HFF-Myc (cell line): ENCODE measurements around the gene PHF21A.

Source experiments
- DNase-seq: peaks from one replicate; pipeline ENCODE4 v3.0.0-alpha.2; 2011; ENCODE audit warnings: low read depth; ENCODE audit errors: extremely low read depth
- H3K4me3 ChIP-seq: replicated peaks from 2 replicates; pipeline ENCODE4 v1.5.1; 2011; ENCODE audit warnings: low read depth, mild to moderate bottlenecking, control low read depth, low read length
- TF ChIP-seq, protein P1 (sequence below): IDR thresholded peaks from 2 replicates; pipeline ENCODE4 v1.5.1; 2012; ENCODE audit warnings: mild to moderate bottlenecking, low read depth, low read length, control low read depth; ENCODE audit errors: missing control alignments

Gene PHF21A

DNA sequence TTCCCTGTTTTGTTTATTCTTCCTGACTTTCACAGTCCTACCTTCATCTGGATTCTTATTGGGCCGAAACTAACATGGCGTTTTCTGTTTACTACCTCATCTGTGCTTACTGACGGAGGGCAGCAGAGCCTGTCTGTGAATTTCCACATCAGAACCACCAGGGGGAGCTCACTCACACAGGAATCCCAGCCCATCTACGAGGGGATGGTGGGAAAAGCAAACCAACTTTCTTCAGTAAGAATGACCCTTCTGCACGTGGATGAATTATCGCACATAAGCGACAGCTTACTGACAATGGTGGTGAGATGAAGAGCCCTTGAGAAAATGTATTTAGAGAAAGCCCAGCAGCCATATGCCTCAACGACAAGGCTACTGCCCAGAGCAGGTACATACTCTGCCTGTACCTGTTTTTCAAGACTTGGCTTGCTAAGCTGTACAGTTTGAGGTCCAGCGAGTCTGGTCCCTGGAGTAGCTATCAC lies 156.3 kb downstream of the PHF21A start:
- TF ChIP-seq, protein P1, sequence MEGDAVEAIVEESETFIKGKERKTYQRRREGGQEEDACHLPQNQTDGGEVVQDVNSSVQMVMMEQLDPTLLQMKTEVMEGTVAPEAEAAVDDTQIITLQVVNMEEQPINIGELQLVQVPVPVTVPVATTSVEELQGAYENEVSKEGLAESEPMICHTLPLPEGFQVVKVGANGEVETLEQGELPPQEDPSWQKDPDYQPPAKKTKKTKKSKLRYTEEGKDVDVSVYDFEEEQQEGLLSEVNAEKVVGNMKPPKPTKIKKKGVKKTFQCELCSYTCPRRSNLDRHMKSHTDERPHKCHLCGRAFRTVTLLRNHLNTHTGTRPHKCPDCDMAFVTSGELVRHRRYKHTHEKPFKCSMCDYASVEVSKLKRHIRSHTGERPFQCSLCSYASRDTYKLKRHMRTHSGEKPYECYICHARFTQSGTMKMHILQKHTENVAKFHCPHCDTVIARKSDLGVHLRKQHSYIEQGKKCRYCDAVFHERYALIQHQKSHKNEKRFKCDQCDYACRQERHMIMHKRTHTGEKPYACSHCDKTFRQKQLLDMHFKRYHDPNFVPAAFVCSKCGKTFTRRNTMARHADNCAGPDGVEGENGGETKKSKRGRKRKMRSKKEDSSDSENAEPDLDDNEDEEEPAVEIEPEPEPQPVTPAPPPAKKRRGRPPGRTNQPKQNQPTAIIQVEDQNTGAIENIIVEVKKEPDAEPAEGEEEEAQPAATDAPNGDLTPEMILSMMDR = peak; percentile 90
- H3K4me3 ChIP-seq = no peak overlapping the region
- DNase-seq = peak; percentile 74

DNA sequence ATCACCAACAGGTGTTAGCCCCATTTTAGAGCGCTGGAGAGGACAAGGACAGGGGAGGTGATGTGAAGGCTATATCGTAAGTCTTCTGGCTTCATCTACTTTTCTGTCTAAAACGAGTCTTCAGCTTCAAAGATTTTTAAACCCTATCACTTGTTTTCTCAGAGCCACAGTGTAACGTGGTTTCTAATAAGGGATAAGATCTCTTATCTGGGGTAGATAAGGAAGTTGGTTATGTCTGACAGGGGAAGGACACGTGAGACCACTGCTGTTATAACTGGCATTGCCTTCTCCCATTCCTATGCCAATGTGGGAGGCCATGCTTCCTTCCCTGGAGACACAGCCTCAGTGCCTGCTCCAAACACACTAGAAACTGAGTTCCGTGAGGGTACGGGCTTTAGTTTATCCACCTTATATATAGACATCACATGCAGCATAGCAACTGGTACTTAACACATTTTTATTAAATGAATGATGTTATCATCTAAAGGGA lies 159.5 kb downstream of the PHF21A start:
- TF ChIP-seq, protein P1 = no peak
- no peak for DNase-seq
- H3K4me3 ChIP-seq = no peak overlapping the region

DNA sequence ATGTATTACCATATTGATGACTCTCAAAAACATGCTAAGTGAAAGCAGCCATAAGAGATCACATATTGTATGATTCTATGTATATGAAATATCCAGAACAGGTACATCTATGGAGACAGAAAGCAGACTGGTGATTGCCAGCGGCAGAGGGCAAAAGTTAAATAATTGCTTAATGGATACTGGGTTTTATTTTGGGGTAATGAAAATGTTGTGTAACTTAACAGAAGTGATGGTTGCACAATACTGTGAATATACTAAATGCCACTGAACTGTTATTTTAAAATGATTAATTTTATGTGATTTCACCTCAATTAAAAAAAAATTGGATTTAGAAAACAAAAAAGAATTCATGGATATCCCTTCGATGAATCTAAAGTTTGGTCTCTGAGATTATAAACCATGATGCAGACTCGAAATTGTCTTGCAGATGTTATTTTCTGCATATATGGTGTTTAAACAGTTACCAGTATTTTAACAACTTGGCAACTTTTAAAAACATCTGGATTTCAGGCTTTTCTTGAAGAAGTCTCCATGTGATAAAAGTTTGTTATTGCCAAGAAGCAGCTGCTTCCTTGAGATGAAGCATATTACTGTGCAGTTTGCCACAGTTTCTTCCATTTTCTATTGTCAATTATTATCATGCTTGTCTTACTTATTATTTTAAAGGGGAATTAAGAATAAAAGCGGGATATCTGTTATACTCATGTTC lies 160.7 kb downstream of the PHF21A start:
- DNase-seq = no peak
- TF ChIP-seq, protein P1 = no peak
- H3K4me3 ChIP-seq = no peak overlapping the region

DNA sequence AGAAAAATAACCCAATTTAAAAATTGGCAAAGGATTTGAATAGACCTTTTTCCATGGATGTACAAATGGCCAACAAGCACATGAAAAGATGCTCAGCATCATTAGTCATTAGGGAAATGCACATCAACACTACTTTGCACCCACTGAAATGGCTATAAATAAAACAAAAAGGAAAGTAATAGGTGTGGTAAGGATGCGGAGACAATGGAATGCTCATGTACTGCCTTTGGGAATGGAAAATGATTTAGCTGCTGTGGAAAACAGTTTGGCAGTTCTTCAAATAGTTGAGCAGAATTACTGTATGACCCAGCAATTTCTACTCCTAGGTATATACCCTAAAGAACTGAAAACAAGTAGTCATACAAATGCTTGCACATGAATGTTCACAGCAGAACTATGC lies 161.4 kb downstream of the PHF21A start:
- no peak overlapping the region for H3K4me3 ChIP-seq
- TF ChIP-seq, protein P1 = no peak
- DNase-seq = no peak

DNA sequence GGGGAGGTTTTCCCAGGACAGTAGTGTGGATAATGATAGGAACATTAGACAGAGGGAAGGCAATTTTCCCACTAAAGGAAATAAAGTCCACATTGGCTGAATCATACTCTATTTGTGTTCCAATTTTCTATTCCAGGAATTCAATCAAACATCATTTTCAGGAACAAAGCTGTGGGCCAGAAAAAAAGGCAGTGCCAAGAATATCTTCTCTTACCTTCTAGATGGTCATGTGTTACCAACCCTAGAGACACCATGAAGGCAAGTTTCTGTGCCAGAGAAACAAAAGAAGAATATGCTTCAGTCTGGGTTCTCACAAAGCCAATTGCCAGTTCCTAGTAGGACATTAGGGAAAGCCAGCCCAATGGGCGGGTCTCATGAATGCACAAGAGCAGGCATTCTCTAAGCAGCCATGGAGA lies 171.3 kb downstream of the PHF21A start:
- DNase-seq = no peak
- no peak overlapping the region for H3K4me3 ChIP-seq
- TF ChIP-seq, protein P1 = no peak

DNA sequence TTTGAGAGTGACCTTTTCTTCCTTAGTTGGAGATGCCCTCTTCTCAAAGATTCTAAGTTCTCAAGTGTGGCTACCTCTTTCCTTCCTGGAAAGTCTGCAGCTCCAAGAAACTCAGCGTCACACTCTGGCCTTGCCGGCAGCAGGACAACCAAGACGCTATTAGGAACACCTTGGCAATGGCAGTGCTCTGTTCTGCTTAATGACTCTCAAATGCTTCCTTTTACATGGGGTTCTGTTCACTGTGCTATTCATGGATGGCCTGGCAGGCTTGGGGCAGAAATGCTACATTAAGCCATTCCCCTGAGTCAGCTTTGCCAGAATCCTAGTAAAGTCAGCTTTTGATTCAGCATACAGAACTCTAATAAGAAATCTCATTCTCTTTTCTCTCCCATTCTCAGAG lies 172.9 kb downstream of the PHF21A start:
- no peak overlapping the region for H3K4me3 ChIP-seq
- TF ChIP-seq, protein P1 = no peak
- DNase-seq = no peak
